ENCODE results near the gene TEX48. TPM values are rescaled to one million over a fixed set of nuclear protein-coding genes. Genes with fewer than 3 reads are reported as not detected.

Gene TEX48
- total RNA-seq, 2 donors from 2014 or later = not detected

GRCh38 chr9:114697951-114698351 is 16.0 kb upstream of the TEX48 start:
- Mint-ChIP-seq H3K9me3 (no peaks in the 10 kb centered on the region), H3K27ac (peak overlapping the region; percentile 98 to 100), H3K36me3 (peaks cover 26 to 35% of the 10 kb centered on the region in 2 donors)
- ATAC-seq = peak; percentile 68 to 70
- no peak for DNase-seq (ENCODE audit: low spot score in 2 of 2)

- Mint-ChIP-seq H3K27ac (peak overlapping the region; percentile 98 to 100), H3K36me3 (peaks cover 26 to 30% of the 10 kb centered on the region in 2 donors), H3K9me3 (no peaks in the 10 kb centered on the region)
- DNase-seq (ENCODE audit: low spot score in 2 of 2) (peak; percentile 73 to 85), ATAC-seq (peak; percentile 61 to 67)
These were observed 15.0 kb upstream of the TEX48 start for GRCh38 chr9:114696814-114697544.

GRCh38 chr9:114695948-114696347 is 14.0 kb upstream of the TEX48 start:
- no peaks in the 10 kb centered on the region for H3K9me3 Mint-ChIP-seq
- peaks cover 20 to 24% of the 10 kb centered on the region in 2 donors for H3K36me3 Mint-ChIP-seq
- H3K27ac Mint-ChIP-seq = peak overlapping the region; percentile 98 to 100
- ATAC-seq (no peak), DNase-seq (ENCODE audit: low spot score in 2 of 2) (no peak)

GRCh38 chr9:114694719-114695269 is 12.8 kb upstream of the TEX48 start:
- ATAC-seq (peak; percentile 2 to 20), DNase-seq (ENCODE audit: low spot score in 2 of 2) (peak in 1 of 2 donors; percentile 31)
- Mint-ChIP-seq H3K27ac (peak overlapping the region; percentile 90 to 99), H3K9me3 (peaks cover 0 to 5% of the 10 kb centered on the region in 2 donors), H3K36me3 (peaks cover 8 to 16% of the 10 kb centered on the region in 2 donors)

GRCh38 chr9:114694146-114694545 is 12.2 kb upstream of the TEX48 start:
- H3K9me3 Mint-ChIP-seq = peaks cover 0 to 7% of the 10 kb centered on the region in 2 donors
- peaks cover 3 to 10% of the 10 kb centered on the region in 2 donors for H3K36me3 Mint-ChIP-seq
- H3K27ac Mint-ChIP-seq = peak overlapping the region; percentile 90 to 99
- no peak for DNase-seq (ENCODE audit: low spot score in 2 of 2)
- no peak for ATAC-seq

GRCh38 chr9:114693248-114693855 is 11.4 kb upstream of the TEX48 start:
- Mint-ChIP-seq H3K36me3 (peaks cover 9% of the 10 kb centered on the region in 2 donors), H3K27ac (peak overlapping the region; percentile 99), H3K9me3 (peaks cover 0 to 7% of the 10 kb centered on the region in 2 donors)
- DNase-seq (ENCODE audit: low spot score in 2 of 2) (no peak), ATAC-seq (no peak)

- peaks cover 8 to 20% of the 10 kb centered on the region in 2 donors for H3K36me3 Mint-ChIP-seq
- H3K9me3 Mint-ChIP-seq = peaks cover 0 to 12% of the 10 kb centered on the region in 2 donors
- DNase-seq (ENCODE audit: low spot score in 2 of 2) (no peak), ATAC-seq (no peak)
- H3K27ac Mint-ChIP-seq = peak overlapping the region; percentile 99
These were observed 9.9 kb upstream of the TEX48 start for GRCh38 chr9:114691956-114692295.

GRCh38 chr9:114691046-114691955 is 9.3 kb upstream of the TEX48 start:
- Mint-ChIP-seq H3K27ac (peak overlapping the region; percentile 99), H3K36me3 (peaks cover 8 to 27% of the 10 kb centered on the region in 2 donors), H3K9me3 (peaks cover 0 to 15% of the 10 kb centered on the region in 2 donors)
- DNase-seq (ENCODE audit: low spot score in 2 of 2) (peak; percentile 67 to 87), ATAC-seq (peak; percentile 81 to 85)

- H3K9me3 Mint-ChIP-seq = peaks cover 0 to 18% of the 10 kb centered on the region in 2 donors
- ATAC-seq = no peak
- H3K36me3 Mint-ChIP-seq = peaks cover 17 to 37% of the 10 kb centered on the region in 2 donors
- DNase-seq (ENCODE audit: low spot score in 2 of 2) = peak in 1 of 2 donors; percentile 22
- H3K27ac Mint-ChIP-seq = peak overlapping the region; percentile 99
These were observed 8.3 kb upstream of the TEX48 start for GRCh38 chr9:114690308-114690707.

- peaks cover 18 to 37% of the 10 kb centered on the region in 2 donors for H3K36me3 Mint-ChIP-seq
- DNase-seq (ENCODE audit: low spot score in 2 of 2) = no peak
- peaks cover 0 to 18% of the 10 kb centered on the region in 2 donors for H3K9me3 Mint-ChIP-seq
- H3K27ac Mint-ChIP-seq = peak overlapping the region; percentile 99
- ATAC-seq = no peak
These were observed 7.8 kb upstream of the TEX48 start for GRCh38 chr9:114689813-114690212.

GRCh38 chr9:114688909-114689610 is 7.1 kb upstream of the TEX48 start:
- Mint-ChIP-seq H3K36me3 (peaks cover 24 to 43% of the 10 kb centered on the region in 2 donors), H3K27ac (peak overlapping the region; percentile 99), H3K9me3 (peaks cover 0 to 26% of the 10 kb centered on the region in 2 donors)
- ATAC-seq = no peak
- DNase-seq (ENCODE audit: low spot score in 2 of 2) = no peak

GRCh38 chr9:114688379-114688778 is 6.4 kb upstream of the TEX48 start:
- no peak for ATAC-seq

GRCh38 chr9:114687034-114687433 is 5.0 kb upstream of the TEX48 start:
- DNase-seq (ENCODE audit: low spot score in 2 of 2) = no peak
- H3K27ac Mint-ChIP-seq = peak overlapping the region; percentile 92 to 99
- no peak for ATAC-seq
- H3K36me3 Mint-ChIP-seq = peaks cover 26 to 45% of the 10 kb centered on the region in 2 donors
- peaks cover 0 to 28% of the 10 kb centered on the region in 2 donors for H3K9me3 Mint-ChIP-seq

More at GRCh38 chr9:114688379-114688778, 6.4 kb upstream of the TEX48 start:
- Mint-ChIP-seq H3K9me3 (peaks cover 0 to 28% of the 10 kb centered on the region in 2 donors), H3K27ac (peak overlapping the region in 1 of 2 donors; percentile 99), H3K36me3 (peaks cover 26 to 45% of the 10 kb centered on the region in 2 donors)
- DNase-seq (ENCODE audit: low spot score in 2 of 2) = no peak

GRCh38 chr9:114685951-114686350 is 4.0 kb upstream of the TEX48 start:
- no peak for ATAC-seq
- DNase-seq (ENCODE audit: low spot score in 2 of 2) = no peak
- Mint-ChIP-seq H3K9me3 (peaks cover 0 to 28% of the 10 kb centered on the region in 2 donors), H3K27ac (peak overlapping the region; percentile 62 to 99), H3K36me3 (peaks cover 26 to 45% of the 10 kb centered on the region in 2 donors)

GRCh38 chr9:114684036-114684435 is 2.0 kb upstream of the TEX48 start:
- H3K36me3 Mint-ChIP-seq = peaks cover 24 to 44% of the 10 kb centered on the region in 2 donors
- DNase-seq (ENCODE audit: low spot score in 2 of 2) (no peak), ATAC-seq (peak in 1 of 2 donors; percentile 46)
- H3K9me3 Mint-ChIP-seq = peaks cover 0 to 21% of the 10 kb centered on the region in 2 donors
- H3K27ac Mint-ChIP-seq = peak overlapping the region in 1 of 2 donors; percentile 81

GRCh38 chr9:114682846-114683245 is 854 bp upstream of the TEX48 start:
- DNase-seq (ENCODE audit: low spot score in 2 of 2) (no peak), ATAC-seq (no peak)
- Mint-ChIP-seq H3K9me3 (peaks cover 0 to 18% of the 10 kb centered on the region in 2 donors), H3K36me3 (peaks cover 18 to 32% of the 10 kb centered on the region in 2 donors), H3K27ac (no peak overlapping the region)
